ENCODE data around the gene WDR76. TPM values are rescaled to one million over a fixed set of nuclear protein-coding genes. Genes with fewer than 3 reads are reported as not detected.
"Not testable (repeated sequence)": the region's sequence is repeated elsewhere in the genome, so short reads cannot be mapped to it uniquely, and the experiment has no call there.

The WDR76 gene
- total RNA-seq, 1 experiment from 2014 or later = 27.2 TPM

- Histone ChIP-seq H3K36me3 (ENCODE audit: low read depth) (peaks cover 7% of the 10 kb centered on the region; the same call in 1 of the 2 replicates), H3K4me3 (no peak overlapping the region), H3K79me2 (ENCODE audit: low read depth) (no peaks in the 10 kb centered on the region), H3F3A (ENCODE audit: insufficient read depth, low read depth) (no peaks in the 10 kb centered on the region; the same call in 1 of the 2 replicates), H2AFZ (no peak overlapping the region), H4K20me1 (ENCODE audit: insufficient read depth) (no peaks in the 10 kb centered on the region), H3K4me2 (no peak overlapping the region), H3K27me3 (ENCODE audit: insufficient read depth, low read depth) (no peaks in the 10 kb centered on the region), H3K27ac (no peak overlapping the region), H3K9me3 (ENCODE audit: insufficient read depth, low read depth) (no peaks in the 10 kb centered on the region), H3K4me1 (replicated peaks; ENCODE audit: insufficient read depth) (no peaks in the 10 kb centered on the region), H3K9me2 (ENCODE audit: insufficient read depth) (no peaks in the 10 kb centered on the region)
- BruUV-seq (replicated peaks) = no TSS peak
- TF ChIP-seq EZH2 (IDR thresholded peaks at IDR 0.05; ENCODE audit: low read depth) = no peak
- TF ChIP-seq, protein P1, sequence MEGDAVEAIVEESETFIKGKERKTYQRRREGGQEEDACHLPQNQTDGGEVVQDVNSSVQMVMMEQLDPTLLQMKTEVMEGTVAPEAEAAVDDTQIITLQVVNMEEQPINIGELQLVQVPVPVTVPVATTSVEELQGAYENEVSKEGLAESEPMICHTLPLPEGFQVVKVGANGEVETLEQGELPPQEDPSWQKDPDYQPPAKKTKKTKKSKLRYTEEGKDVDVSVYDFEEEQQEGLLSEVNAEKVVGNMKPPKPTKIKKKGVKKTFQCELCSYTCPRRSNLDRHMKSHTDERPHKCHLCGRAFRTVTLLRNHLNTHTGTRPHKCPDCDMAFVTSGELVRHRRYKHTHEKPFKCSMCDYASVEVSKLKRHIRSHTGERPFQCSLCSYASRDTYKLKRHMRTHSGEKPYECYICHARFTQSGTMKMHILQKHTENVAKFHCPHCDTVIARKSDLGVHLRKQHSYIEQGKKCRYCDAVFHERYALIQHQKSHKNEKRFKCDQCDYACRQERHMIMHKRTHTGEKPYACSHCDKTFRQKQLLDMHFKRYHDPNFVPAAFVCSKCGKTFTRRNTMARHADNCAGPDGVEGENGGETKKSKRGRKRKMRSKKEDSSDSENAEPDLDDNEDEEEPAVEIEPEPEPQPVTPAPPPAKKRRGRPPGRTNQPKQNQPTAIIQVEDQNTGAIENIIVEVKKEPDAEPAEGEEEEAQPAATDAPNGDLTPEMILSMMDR (conservative IDR thresholded peaks at IDR 0.05) = no peak
- intact Hi-C loops (cut with micrococcal nuclease; ENCODE audit: unreplicated experiment) = no loop called here
- ChIA-PET POLR2A (ENCODE audit: unreplicated experiment) (interaction anchor here (0.6 kb wide), 1 partner anchor 16 kb away, joined by 3 read pairs; the partner anchor contains the start of gene MFAP1), CTCF (no interaction called here)
- no peak for DNase-seq
Observed at GRCh38 chr15:43808435-43808950, 18.3 kb upstream of the WDR76 start.

DNA sequence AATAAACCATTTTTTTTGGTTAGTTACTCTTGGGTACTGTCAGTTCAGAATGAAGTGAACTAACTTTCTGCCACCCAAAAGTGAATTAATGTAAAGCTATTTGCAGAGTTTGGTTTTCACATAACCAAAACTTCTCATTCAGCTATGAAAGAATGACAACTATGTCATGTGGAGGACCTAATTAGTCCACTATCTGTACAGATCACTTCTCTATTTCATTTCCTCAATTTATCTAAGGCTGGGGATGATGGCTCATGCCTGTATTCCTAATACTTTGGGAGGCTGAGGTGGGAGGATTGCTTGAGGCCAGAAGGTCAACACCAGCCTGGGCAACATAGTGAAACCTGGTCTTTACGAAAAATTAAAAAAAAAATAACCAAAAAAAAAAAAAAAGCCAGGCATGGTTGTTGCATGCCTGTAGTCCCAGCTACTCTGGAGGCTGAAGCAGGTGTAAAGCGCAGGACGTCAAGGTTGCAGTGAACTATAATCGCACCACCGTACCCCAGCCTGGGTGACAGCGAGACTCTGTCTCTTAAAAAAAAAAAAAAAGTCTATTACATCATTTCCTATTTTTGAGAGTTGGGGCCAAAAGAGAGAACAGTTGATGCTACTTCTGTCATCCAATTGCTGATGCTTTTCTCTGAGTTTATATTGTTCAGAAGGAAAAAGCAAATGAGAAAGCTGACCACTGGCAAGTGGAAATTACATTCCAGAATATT lies 17.7 kb upstream of the WDR76 start:
- peaks cover 11% of the 10 kb centered on the region; the same call in 1 of the 2 replicates for H3K36me3 ChIP-seq (ENCODE audit: low read depth)
- intact Hi-C loops (cut with micrococcal nuclease; ENCODE audit: unreplicated experiment) = no loop called here
- CTCF ChIA-PET = no interaction called here

GRCh38 chr15:43815064-43815463 lies 11.7 kb upstream of the WDR76 start:
- BruUV-seq (replicated peaks); H2AFZ ChIP-seq; H3K9me2 ChIP-seq (ENCODE audit: insufficient read depth); CTCF ChIA-PET; H3K27me3 ChIP-seq (ENCODE audit: insufficient read depth, low read depth); H3K4me1 ChIP-seq (replicated peaks; ENCODE audit: insufficient read depth); H3K9me3 ChIP-seq (ENCODE audit: insufficient read depth, low read depth); H3F3A ChIP-seq (ENCODE audit: insufficient read depth, low read depth); H3K27ac ChIP-seq; H3K79me2 ChIP-seq (ENCODE audit: low read depth); intact Hi-C loops (cut with micrococcal nuclease; ENCODE audit: unreplicated experiment); H3K4me2 ChIP-seq; DNase-seq; H4K20me1 ChIP-seq (ENCODE audit: insufficient read depth); H3K4me3 ChIP-seq: not testable (repeated sequence)
- POLR2A ChIA-PET (ENCODE audit: unreplicated experiment) = interaction anchor here (0.6 kb wide), 1 partner anchor 8 kb away, joined by 3 read pairs; no protein-coding TSS in a partner anchor
- peaks cover 16% of the 10 kb centered on the region; the same call in 1 of the 2 replicates for H3K36me3 ChIP-seq (ENCODE audit: low read depth)

More for the DNA sequence above, 17.7 kb upstream of the WDR76 start:
- no peak overlapping the region for H3K27ac ChIP-seq
- TF ChIP-seq, protein P1 (conservative IDR thresholded peaks at IDR 0.05) = no peak
- TF ChIP-seq EZH2 (IDR thresholded peaks at IDR 0.05; ENCODE audit: low read depth) = no peak
- H3K4me3 ChIP-seq = no peak overlapping the region
- H4K20me1 ChIP-seq (ENCODE audit: insufficient read depth) = no peaks in the 10 kb centered on the region
- H3K79me2 ChIP-seq (ENCODE audit: low read depth) = no peaks in the 10 kb centered on the region
- no peaks in the 10 kb centered on the region; the same call in 1 of the 2 replicates for H3F3A ChIP-seq (ENCODE audit: insufficient read depth, low read depth)
- BruUV-seq (replicated peaks) = no TSS peak
- H3K9me3 ChIP-seq (ENCODE audit: insufficient read depth, low read depth) = no peaks in the 10 kb centered on the region
- DNase-seq = no peak
- POLR2A ChIA-PET (ENCODE audit: unreplicated experiment) = interaction anchor here (0.6 kb wide), 1 partner anchor 16 kb away, joined by 3 read pairs; the partner anchor contains the start of gene MFAP1
- H3K4me2 ChIP-seq = no peak overlapping the region
- no peak overlapping the region for H2AFZ ChIP-seq
- H3K9me2 ChIP-seq (ENCODE audit: insufficient read depth) = no peaks in the 10 kb centered on the region
- H3K4me1 ChIP-seq (replicated peaks; ENCODE audit: insufficient read depth) = no peaks in the 10 kb centered on the region
- H3K27me3 ChIP-seq (ENCODE audit: insufficient read depth, low read depth) = no peaks in the 10 kb centered on the region

All from PC-9 (cell line).